Measurements from ENCODE around the gene OR11G2.
"Not testable (repeated sequence)": the region's sequence is repeated elsewhere in the genome, so short reads cannot be mapped to it uniquely, and the experiment has no call there.

The OR11G2 gene

GRCh38 chr14:20180486-20180885 lies 10.2 kb upstream of the OR11G2 start:
- H3K4me3 ChIP-seq (ENCODE audit: low read depth, low read length): no peak overlapping the region
- no peak overlapping the region for H3K27ac ChIP-seq (ENCODE audit: low read depth, low read length)
- H3K9me3 ChIP-seq (ENCODE audit: control insufficient read depth, insufficient read depth, low read length): peaks cover 92% of the 10 kb centered on the region

GRCh38 chr14:20184181-20184580 lies 6.5 kb upstream of the OR11G2 start:
- no peak overlapping the region for H3K9ac ChIP-seq (ENCODE audit: low read depth, low read length)
- no peaks in the 10 kb centered on the region for H3K4me1 ChIP-seq (ENCODE audit: control insufficient read depth, insufficient read depth, low read length)
- H3K9me3 ChIP-seq (ENCODE audit: control insufficient read depth, insufficient read depth, low read length): peaks cover 88% of the 10 kb centered on the region
- no peak overlapping the region for H3K27ac ChIP-seq (ENCODE audit: low read depth, low read length)
- no peaks in the 10 kb centered on the region for H3K27me3 ChIP-seq (ENCODE audit: control insufficient read depth, insufficient read depth, low read length)
- no peaks in the 10 kb centered on the region for H3K36me3 ChIP-seq (ENCODE audit: control insufficient read depth, insufficient read depth, low read length)
- no peak overlapping the region for H3K4me3 ChIP-seq (ENCODE audit: low read depth, low read length)

More at GRCh38 chr14:20180486-20180885, 10.2 kb upstream of the OR11G2 start:
- no peaks in the 10 kb centered on the region for H3K4me1 ChIP-seq (ENCODE audit: control insufficient read depth, insufficient read depth, low read length)
- H3K36me3 ChIP-seq (ENCODE audit: control insufficient read depth, insufficient read depth, low read length): no peaks in the 10 kb centered on the region
- no peaks in the 10 kb centered on the region for H3K27me3 ChIP-seq (ENCODE audit: control insufficient read depth, insufficient read depth, low read length)
- no peak overlapping the region for H3K9ac ChIP-seq (ENCODE audit: low read depth, low read length)

GRCh38 chr14:20191396-20191795 lies 700 bp downstream of the OR11G2 start:
- H3K27me3 ChIP-seq (ENCODE audit: control insufficient read depth, insufficient read depth, low read length): no peaks in the 10 kb centered on the region
- H3K36me3 ChIP-seq (ENCODE audit: control insufficient read depth, insufficient read depth, low read length): no peaks in the 10 kb centered on the region
- H3K27ac ChIP-seq (ENCODE audit: low read depth, low read length): no peak overlapping the region
- H3K4me3 ChIP-seq (ENCODE audit: low read depth, low read length): no peak overlapping the region
- H3K9ac ChIP-seq (ENCODE audit: low read depth, low read length): no peak overlapping the region
- H3K9me3 ChIP-seq (ENCODE audit: control insufficient read depth, insufficient read depth, low read length): peaks cover 88% of the 10 kb centered on the region
- H3K4me1 ChIP-seq (ENCODE audit: control insufficient read depth, insufficient read depth, low read length): no peaks in the 10 kb centered on the region

GRCh38 chr14:20194101-20194500 lies 3.4 kb downstream of the OR11G2 start:
- H3K27ac ChIP-seq (ENCODE audit: low read depth, low read length): no peak overlapping the region
- H3K4me3 ChIP-seq (ENCODE audit: low read depth, low read length): no peak overlapping the region
- no peak overlapping the region for H3K9ac ChIP-seq (ENCODE audit: low read depth, low read length)
- no peaks in the 10 kb centered on the region for H3K4me1 ChIP-seq (ENCODE audit: control insufficient read depth, insufficient read depth, low read length)
- no peaks in the 10 kb centered on the region for H3K27me3 ChIP-seq (ENCODE audit: control insufficient read depth, insufficient read depth, low read length)
- no peaks in the 10 kb centered on the region for H3K36me3 ChIP-seq (ENCODE audit: control insufficient read depth, insufficient read depth, low read length)
- peaks cover 92% of the 10 kb centered on the region for H3K9me3 ChIP-seq (ENCODE audit: control insufficient read depth, insufficient read depth, low read length)

- not testable (repeated sequence) for H3K36me3 ChIP-seq (ENCODE audit: control insufficient read depth, insufficient read depth, low read length); H3K27ac ChIP-seq (ENCODE audit: low read depth, low read length); H3K9ac ChIP-seq (ENCODE audit: low read depth, low read length); H3K4me3 ChIP-seq (ENCODE audit: low read depth, low read length); H3K4me1 ChIP-seq (ENCODE audit: control insufficient read depth, insufficient read depth, low read length); H3K27me3 ChIP-seq (ENCODE audit: control insufficient read depth, insufficient read depth, low read length)
- peaks cover 94% of the 10 kb centered on the region for H3K9me3 ChIP-seq (ENCODE audit: control insufficient read depth, insufficient read depth, low read length)
Observed at GRCh38 chr14:20195170-20195569, 4.5 kb downstream of the OR11G2 start.

- Histone ChIP-seq H3K9me3 (ENCODE audit: control insufficient read depth, insufficient read depth, low read length) (peaks cover 94% of the 10 kb centered on the region), H3K36me3 (ENCODE audit: control insufficient read depth, insufficient read depth, low read length) (no peaks in the 10 kb centered on the region), H3K4me1 (ENCODE audit: control insufficient read depth, insufficient read depth, low read length) (no peaks in the 10 kb centered on the region), H3K9ac (ENCODE audit: low read depth, low read length) (no peak overlapping the region), H3K27me3 (ENCODE audit: control insufficient read depth, insufficient read depth, low read length) (no peaks in the 10 kb centered on the region), H3K4me3 (ENCODE audit: low read depth, low read length) (no peak overlapping the region), H3K27ac (ENCODE audit: low read depth, low read length) (no peak overlapping the region)
Observed at GRCh38 chr14:20195911-20196310, 5.2 kb downstream of the OR11G2 start.

GRCh38 chr14:20197459-20197858 lies 6.8 kb downstream of the OR11G2 start:
- Histone ChIP-seq H3K27me3 (ENCODE audit: control insufficient read depth, insufficient read depth, low read length) (no peaks in the 10 kb centered on the region), H3K9ac (ENCODE audit: low read depth, low read length) (no peak overlapping the region), H3K9me3 (ENCODE audit: control insufficient read depth, insufficient read depth, low read length) (peaks cover 92% of the 10 kb centered on the region)

GRCh38 chr14:20198991-20199390 lies 8.3 kb downstream of the OR11G2 start:
- no peaks in the 10 kb centered on the region for H3K27me3 ChIP-seq (ENCODE audit: control insufficient read depth, insufficient read depth, low read length)
- no peaks in the 10 kb centered on the region for H3K36me3 ChIP-seq (ENCODE audit: control insufficient read depth, insufficient read depth, low read length)
- no peak overlapping the region for H3K27ac ChIP-seq (ENCODE audit: low read depth, low read length)
- peaks cover 92% of the 10 kb centered on the region for H3K9me3 ChIP-seq (ENCODE audit: control insufficient read depth, insufficient read depth, low read length)
- H3K4me1 ChIP-seq (ENCODE audit: control insufficient read depth, insufficient read depth, low read length): no peaks in the 10 kb centered on the region
- no peak overlapping the region for H3K9ac ChIP-seq (ENCODE audit: low read depth, low read length)
- H3K4me3 ChIP-seq (ENCODE audit: low read depth, low read length): no peak overlapping the region; the same call in 1 of the 2 replicates

More at GRCh38 chr14:20197459-20197858, 6.8 kb downstream of the OR11G2 start:
- Histone ChIP-seq H3K27ac (ENCODE audit: low read depth, low read length) (no peak overlapping the region), H3K4me3 (ENCODE audit: low read depth, low read length) (no peak overlapping the region), H3K4me1 (ENCODE audit: control insufficient read depth, insufficient read depth, low read length) (no peaks in the 10 kb centered on the region), H3K36me3 (ENCODE audit: control insufficient read depth, insufficient read depth, low read length) (no peaks in the 10 kb centered on the region)

- no peaks in the 10 kb centered on the region for H3K36me3 ChIP-seq (ENCODE audit: control insufficient read depth, insufficient read depth, low read length)
- no peak overlapping the region for H3K9ac ChIP-seq (ENCODE audit: low read depth, low read length)
- H3K4me3 ChIP-seq (ENCODE audit: low read depth, low read length): no peak overlapping the region
- H3K27ac ChIP-seq (ENCODE audit: low read depth, low read length): no peak overlapping the region
- no peaks in the 10 kb centered on the region for H3K27me3 ChIP-seq (ENCODE audit: control insufficient read depth, insufficient read depth, low read length)
- no peaks in the 10 kb centered on the region for H3K4me1 ChIP-seq (ENCODE audit: control insufficient read depth, insufficient read depth, low read length)
- peaks cover 92% of the 10 kb centered on the region for H3K9me3 ChIP-seq (ENCODE audit: control insufficient read depth, insufficient read depth, low read length)
Observed at GRCh38 chr14:20204721-20205120, 14.0 kb downstream of the OR11G2 start.

GRCh38 chr14:20209595-20209994 lies 18.9 kb downstream of the OR11G2 start:
- no peaks in the 10 kb centered on the region for H3K27me3 ChIP-seq (ENCODE audit: control insufficient read depth, insufficient read depth, low read length)
- H3K4me3 ChIP-seq (ENCODE audit: low read depth, low read length): no peak overlapping the region
- H3K27ac ChIP-seq (ENCODE audit: low read depth, low read length): no peak overlapping the region
- no peak overlapping the region for H3K9ac ChIP-seq (ENCODE audit: low read depth, low read length)
- H3K9me3 ChIP-seq (ENCODE audit: control insufficient read depth, insufficient read depth, low read length): peaks cover 78% of the 10 kb centered on the region
- no peaks in the 10 kb centered on the region for H3K36me3 ChIP-seq (ENCODE audit: control insufficient read depth, insufficient read depth, low read length)
- no peaks in the 10 kb centered on the region for H3K4me1 ChIP-seq (ENCODE audit: control insufficient read depth, insufficient read depth, low read length)

GRCh38 chr14:20212406-20212805 lies 21.7 kb downstream of the OR11G2 start:
- H3K4me1 ChIP-seq (ENCODE audit: control insufficient read depth, insufficient read depth, low read length); H3K36me3 ChIP-seq (ENCODE audit: control insufficient read depth, insufficient read depth, low read length); H3K27ac ChIP-seq (ENCODE audit: low read depth, low read length); H3K9ac ChIP-seq (ENCODE audit: low read depth, low read length); H3K27me3 ChIP-seq (ENCODE audit: control insufficient read depth, insufficient read depth, low read length); H3K4me3 ChIP-seq (ENCODE audit: low read depth, low read length): not testable (repeated sequence)
- peaks cover 69% of the 10 kb centered on the region for H3K9me3 ChIP-seq (ENCODE audit: control insufficient read depth, insufficient read depth, low read length)

GRCh38 chr14:20215196-20215595 lies 24.5 kb downstream of the OR11G2 start:
- Histone ChIP-seq H3K27me3 (ENCODE audit: control insufficient read depth, insufficient read depth, low read length) (no peaks in the 10 kb centered on the region), H3K27ac (ENCODE audit: low read depth, low read length) (no peak overlapping the region), H3K36me3 (ENCODE audit: control insufficient read depth, insufficient read depth, low read length) (no peaks in the 10 kb centered on the region), H3K9me3 (ENCODE audit: control insufficient read depth, insufficient read depth, low read length) (peaks cover 68% of the 10 kb centered on the region), H3K9ac (ENCODE audit: low read depth, low read length) (no peak overlapping the region), H3K4me3 (ENCODE audit: low read depth, low read length) (no peak overlapping the region), H3K4me1 (ENCODE audit: control insufficient read depth, insufficient read depth, low read length) (no peaks in the 10 kb centered on the region)
